GM10847 (cell line): ENCODE measurements around the gene LDB2.

Experiments used
- POLR2A ChIP-seq: IDR thresholded peaks from 2 replicates; pipeline ENCODE4 v1.6.1; 2011; ENCODE audit not compliant: insufficient read length; ENCODE audit errors: extremely low read depth

Gene LDB2

DNA sequence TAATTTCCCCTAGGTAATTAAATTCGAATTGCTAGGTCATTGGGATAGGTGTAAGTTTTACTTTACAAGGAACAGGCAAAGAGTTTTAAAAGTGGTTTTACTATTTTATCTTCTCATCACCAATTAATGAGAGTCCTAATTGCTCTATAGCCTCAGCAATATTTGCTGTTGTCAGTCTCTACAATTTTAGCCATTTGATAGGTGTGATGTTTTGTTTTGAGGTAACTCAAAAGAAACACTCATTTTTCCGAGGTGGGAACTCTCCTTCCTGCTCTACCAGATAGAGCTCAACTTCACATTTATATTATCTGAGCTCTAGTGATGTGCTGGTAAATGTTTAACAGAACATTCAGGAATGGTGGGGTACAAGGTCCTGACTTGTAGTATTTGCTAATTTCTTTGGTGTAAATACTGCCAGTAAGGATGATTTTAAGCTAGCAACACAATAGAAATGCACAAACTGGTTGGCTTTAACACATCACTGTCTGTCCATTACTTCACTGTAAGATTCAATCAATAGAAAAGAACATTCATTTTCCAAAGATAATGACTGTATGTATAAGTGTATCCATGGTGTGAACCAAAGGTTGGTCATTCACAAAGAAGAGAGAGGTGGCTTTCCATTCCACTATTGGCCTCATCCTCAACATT is 62.7 kb downstream of the LDB2 start:
- TF ChIP-seq POLR2A, result no peak

DNA sequence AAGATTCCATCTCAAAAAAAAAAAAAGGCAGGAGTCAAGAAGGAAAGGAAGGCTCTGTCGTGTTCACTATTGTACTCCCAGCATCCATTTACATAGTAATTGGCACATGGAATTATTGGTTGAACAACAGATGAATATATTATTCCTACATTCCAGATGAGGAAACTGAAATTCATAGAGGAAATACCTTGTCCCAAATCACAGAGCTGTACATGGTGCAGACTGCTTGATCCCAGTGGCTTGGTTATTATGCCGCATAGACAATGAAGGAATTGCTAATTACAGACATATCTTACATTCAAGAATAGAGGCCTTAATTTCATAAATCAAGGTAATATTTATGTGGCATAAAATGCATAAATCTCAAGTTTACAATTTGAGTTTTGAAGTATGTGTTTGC is 63.6 kb downstream of the LDB2 start:
- TF ChIP-seq POLR2A, result no peak

DNA sequence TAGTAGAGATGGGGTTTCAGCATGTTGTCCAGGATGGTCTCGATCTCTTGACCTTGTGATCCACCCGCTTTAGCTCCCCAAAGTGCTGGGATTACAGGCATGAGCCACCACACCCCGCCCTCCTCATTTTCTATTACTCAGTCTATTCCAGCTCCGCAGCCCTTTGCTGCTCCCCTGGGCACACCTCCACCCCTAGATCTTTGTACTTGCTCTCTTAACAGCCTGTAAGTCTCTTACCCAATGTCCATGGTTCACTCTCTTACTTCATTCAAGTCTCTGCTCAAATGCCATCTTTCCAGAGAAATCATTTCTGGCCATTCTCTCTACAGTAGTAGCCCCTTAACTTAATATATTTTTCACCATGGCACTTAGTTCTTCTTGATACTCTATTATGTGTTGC is 64.7 kb downstream of the LDB2 start:
- TF ChIP-seq POLR2A, result no peak

DNA sequence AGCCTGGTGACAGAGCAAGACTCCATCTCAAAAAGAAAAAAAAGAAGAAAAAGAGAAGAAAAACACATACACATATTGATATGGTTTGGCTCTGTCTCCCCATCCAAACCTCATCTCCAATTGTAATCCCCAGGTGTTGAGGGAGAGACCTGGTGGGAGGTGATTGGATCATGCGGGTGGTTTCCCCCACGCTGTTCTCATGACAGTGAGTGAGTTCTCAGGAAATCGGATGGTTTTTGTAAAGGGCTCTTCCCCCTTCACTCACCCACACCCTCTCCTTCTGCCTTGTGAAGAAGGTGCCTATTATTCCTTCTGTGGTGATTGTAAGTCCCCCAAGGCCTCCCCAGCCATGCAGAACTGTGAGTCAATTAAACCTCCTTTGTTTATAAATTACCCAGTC is 68.4 kb downstream of the LDB2 start:
- no peak for TF ChIP-seq POLR2A

DNA sequence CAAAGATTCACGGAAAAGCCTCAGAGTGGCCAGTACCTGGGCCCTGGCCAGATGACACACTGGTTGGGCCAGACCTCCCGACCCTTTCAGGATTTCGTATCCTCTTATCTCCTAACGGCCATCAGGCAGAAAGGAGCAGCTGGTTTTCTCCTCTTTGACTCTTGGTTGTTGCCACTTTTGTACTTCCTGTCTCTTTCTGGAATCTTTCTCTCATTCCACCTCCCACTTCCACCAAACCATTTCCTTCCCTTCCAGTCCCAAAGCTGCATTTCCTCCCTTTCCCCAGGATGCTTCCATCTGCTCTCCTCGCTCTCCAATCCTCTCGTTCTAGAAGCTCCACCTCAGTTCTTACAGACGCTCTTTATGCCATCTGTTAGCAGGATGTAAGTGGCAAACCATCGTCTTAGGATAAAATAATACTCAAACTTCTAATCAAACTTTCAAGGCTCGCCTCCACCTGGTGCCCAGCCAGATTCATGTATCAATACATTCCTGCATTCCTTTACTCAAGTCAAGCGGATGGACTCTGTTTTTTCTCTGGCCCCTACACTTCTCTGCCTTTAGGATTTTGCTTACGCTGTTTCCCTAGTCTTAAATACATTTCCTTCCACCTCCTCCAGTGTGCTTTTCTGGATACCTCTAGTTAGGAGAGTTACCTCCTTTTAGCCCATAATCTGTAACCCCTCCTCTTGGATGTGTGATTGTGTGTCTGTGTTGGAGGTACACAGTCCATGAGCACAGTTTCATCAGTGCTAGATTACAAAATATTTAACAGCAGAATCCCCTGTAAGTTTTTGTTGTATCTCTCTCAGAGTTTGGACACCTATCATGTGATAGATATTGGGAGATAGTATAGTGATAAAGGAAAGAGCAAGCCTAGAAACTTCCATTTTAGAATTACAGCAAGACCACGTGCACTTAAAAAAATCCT is 70.4 kb downstream of the LDB2 start:
- TF ChIP-seq POLR2A, result no peak

DNA sequence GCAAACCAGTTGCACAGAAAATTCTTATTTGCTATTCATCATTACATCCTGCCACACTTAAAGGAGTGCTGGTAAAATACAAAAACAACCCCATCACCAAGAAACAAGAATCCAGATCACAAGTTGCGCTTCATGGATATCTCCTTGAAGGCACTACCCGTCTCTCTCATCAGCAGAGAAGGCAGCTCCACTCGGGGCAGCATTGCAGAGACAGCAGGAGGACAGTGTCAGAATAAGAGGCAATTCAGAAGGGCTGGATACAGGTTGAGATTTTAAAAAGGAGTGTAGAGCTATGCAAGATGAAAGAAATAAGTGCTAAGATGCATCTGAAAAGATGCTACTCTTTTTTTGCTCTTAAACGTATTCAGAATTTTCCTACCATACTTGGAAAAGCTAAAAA is 71.4 kb downstream of the LDB2 start:
- no peak for TF ChIP-seq POLR2A

DNA sequence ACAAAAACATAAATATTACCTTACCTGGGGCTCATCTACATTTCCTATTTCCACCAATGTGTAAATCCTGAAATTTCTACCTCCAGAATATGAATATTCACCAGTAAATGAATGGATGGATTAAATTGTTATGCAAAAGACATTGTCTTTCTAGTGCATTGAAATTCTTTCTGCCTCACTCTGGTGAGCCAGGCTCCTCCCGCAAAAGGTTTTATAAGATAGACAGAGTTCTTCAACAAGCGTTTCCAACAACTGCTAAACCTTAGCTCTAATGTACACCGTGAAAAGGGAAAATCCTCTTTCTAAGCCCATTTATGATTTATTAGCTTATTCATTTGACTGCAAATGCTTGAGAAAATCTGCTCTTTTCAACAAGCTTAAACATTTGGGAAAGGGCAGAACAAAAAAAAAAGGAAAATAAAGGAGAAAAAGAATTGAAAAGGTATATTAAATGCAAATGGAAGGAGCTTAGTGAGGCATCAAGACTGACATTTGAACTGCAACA is 72.0 kb downstream of the LDB2 start:
- no peak for TF ChIP-seq POLR2A

DNA sequence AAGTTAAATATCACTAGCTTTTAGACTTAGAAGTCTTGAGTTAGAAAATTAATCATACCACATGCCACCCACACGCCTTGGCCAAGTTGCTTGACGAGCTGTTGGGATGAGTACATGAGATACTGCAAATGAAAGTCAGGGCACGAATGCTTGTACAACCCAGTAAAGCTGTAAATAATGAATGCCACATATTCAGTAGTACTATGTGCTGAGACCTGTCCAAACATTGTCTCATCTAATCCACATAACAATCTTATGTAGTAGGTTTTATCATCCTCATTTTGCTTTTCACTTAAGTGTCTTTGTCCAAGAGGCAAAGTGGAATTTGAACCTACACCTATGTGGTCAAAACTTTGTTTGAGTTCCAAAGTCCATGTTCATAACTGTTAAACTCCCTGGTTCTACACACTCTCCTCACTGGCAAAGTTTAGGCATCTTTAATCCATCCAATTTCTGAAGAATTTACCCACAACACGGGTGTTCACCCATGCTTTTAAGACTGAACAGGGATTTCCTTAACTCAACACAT is 74.1 kb downstream of the LDB2 start:
- no peak for TF ChIP-seq POLR2A

DNA sequence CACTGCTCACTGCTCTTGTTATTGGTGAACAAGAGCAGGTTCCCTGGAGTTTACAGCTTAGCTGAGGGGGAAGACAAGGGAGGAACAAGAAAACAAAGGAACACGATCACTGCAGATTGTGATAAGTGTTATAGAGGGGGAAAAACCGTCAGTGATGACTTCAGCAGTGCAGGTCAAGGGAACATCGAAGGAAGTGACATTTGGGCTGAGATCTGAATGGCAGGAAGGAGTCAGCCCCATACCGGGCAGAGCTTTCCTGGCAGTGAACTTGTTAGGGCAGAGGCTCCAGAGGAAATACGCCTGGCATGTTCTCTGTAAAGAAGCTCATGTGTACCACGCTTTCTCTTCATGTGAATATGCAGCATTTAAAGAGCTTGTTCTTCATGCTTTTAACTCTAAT is 78.1 kb downstream of the LDB2 start:
- no peak for TF ChIP-seq POLR2A

DNA sequence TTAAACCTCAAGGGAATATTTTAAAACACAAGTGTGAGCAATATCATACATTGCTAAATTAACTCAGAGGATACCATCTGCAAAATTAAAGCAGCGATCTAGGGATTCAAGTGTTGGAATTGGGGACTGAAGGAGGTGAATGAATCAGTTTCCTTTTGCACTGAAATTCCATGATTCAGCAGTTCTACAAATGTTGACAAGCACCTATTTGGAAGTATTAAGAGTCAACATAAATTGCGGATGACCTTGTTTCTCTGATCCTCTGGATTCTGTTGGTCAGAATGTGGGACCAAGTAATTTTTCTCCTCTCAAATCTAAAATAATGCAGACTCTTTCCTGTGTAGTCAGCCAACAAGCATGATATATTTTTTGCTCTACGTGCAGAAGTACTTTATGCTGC is 78.8 kb downstream of the LDB2 start:
- no peak for TF ChIP-seq POLR2A

DNA sequence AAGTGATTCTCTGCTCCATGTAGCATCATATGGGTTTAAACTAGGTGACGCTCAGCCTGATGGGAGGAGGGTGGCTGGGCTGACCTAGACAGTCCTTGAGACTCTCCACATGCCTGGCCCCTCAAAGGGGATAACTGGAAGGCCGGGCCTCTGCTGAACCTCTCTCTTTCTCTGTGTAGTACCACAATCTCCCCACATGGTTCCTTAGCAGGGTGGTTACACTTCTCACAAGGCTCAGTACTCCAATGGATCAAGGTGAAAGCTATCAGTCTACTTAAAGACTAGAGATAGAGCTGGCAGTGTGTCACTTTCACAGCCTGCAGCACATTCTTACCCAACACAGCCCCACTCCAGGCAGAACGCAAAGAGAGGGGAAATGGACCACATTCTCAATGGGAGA is 80.4 kb downstream of the LDB2 start:
- TF ChIP-seq POLR2A, result no peak

DNA sequence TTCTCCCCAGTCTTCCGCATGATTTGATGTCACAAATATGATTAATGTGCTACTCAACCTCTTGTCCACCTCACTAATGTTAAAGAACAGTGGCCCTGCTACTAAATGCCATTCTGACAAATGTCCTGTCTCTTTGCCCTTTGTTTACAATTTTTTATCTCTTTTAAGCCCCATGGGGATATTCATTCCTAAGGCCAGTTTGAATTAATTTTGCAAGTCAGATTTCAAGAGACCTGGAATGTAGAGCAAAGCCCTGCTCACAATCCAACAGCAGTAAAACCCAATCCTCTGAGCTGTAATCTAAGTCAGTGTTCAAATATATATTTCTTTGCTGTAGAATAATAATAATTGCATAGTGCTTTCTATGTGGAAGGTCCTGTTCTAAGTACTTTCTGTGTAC is 81.2 kb downstream of the LDB2 start:
- TF ChIP-seq POLR2A, result no peak

DNA sequence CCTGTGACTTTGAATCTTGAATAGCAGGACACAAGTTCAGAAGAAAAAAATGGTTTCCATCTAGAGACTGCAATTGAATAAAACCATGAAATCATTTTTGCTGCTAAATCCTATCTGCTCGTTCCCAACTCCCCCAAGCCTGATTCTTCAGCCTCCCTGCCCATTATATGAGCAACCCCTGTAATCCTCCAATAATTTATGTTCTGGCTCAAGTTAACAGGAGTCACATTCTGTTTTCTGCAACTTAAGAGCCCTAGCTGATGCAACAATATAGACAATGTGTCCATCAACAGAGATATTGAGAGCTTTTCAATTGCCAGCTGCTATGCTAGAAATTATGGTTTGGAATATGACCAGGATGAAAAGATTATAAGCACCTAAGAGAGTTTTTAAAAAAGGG is 84.1 kb downstream of the LDB2 start:
- no peak for TF ChIP-seq POLR2A

DNA sequence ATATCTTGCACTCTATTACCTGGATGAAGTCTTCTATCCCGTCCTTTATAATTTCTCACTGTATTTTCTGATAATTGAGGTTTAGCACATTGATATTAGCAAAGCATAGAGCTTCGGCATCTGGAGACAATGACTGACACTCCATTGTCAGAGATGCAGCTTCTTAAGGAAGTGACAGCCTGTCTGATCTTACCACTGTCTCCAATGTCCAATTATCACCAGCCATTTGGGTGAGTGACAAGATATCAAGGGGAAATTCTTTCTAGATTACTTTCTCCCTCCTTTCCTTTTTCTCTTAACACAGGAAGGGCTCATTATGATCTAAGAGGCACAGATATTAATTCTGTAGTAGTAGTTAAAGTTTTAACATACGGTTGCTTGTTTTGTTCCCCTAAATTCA is 86.4 kb downstream of the LDB2 start:
- TF ChIP-seq POLR2A, result no peak

DNA sequence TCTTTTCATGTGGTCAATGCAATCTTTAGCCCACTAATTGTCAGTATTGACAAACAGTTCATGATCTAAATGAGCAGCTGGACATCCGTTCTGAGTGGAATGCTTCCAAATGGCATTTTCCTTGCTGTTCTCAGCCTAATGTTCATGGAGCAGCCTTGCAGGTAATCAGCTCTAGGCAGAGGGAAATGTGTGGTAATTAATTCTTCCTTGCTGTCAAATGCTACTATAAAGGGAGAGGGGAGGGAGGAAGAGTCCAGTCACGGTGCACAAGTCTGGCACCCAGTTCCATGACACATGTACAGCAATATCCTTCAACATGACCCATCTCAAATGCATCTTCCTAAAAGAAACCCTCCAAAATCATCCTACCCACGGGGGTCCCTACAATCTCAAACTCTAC is 88.5 kb downstream of the LDB2 start:
- TF ChIP-seq POLR2A, result no peak

DNA sequence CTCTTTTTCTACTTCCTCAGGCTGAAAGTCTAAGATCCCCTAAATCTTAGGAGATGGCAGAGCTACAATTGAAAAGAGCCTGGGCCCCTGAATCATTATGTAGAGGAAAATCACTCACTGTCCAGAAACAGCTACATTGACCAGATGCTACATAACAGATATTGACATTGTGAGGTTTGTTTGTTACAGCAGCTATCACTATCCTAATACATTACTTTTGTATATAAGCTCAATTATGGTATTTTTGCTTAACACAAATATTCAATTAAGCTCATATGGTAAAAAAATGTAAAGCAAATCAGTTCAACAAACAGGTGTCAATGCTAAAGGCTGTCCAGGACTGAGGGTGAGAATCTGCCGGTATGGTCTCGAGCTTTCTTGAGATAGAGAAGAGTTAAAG is 89.4 kb downstream of the LDB2 start:
- no peak for TF ChIP-seq POLR2A
